HG03060 (cell line): ENCODE data around the gene SLC6A7.

Source experiments
- ATAC-seq: cut with Tn5 transposase; IDR thresholded peaks from one replicate; pipeline ENCODE4 v1.9.1; 2021; ENCODE audit warnings: low read depth, moderate number of reproducible peaks; ENCODE audit not compliant: unreplicated experiment

SLC6A7 gene

GRCh38 chr5:150254774-150255173 lies 64.9 kb downstream of the SLC6A7 start:
- no peak for ATAC-seq

- ATAC-seq, result no peak
Measured at GRCh38 chr5:150255659-150256409, 66.0 kb downstream of the SLC6A7 start.

GRCh38 chr5:150256410-150257064 lies 66.7 kb downstream of the SLC6A7 start:
- ATAC-seq, result no peak

- ATAC-seq, result no peak
Measured at GRCh38 chr5:150257424-150257823, 67.6 kb downstream of the SLC6A7 start.

GRCh38 chr5:150258130-150258529 lies 68.3 kb downstream of the SLC6A7 start:
- ATAC-seq, result no peak
